ENCODE data around the gene METAP1D.
"Not testable (repeated sequence)": the region's sequence is repeated elsewhere in the genome, so short reads cannot be mapped to it uniquely, and the experiment has no call there.

Gene METAP1D

DNA sequence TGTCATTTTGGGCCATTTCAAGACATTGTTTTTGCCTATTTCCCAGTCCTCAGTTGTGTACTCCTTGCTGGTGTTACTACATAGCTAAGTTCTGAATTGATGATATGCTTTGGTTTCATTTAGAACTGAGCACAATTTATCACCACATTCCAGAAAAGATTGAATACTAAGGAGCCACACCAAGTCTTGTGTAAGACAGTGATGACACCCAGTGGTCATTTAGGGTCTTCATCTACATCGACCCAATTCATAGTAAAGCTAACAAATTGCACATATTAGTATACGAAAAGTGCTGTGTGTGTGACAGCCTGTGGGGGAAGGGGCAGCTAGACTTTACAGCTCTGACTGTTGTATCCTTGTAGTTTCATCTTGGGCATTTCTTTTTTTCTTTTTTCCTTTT is 113.9 kb downstream of the METAP1D start:
- TF ChIP-seq, protein P1, sequence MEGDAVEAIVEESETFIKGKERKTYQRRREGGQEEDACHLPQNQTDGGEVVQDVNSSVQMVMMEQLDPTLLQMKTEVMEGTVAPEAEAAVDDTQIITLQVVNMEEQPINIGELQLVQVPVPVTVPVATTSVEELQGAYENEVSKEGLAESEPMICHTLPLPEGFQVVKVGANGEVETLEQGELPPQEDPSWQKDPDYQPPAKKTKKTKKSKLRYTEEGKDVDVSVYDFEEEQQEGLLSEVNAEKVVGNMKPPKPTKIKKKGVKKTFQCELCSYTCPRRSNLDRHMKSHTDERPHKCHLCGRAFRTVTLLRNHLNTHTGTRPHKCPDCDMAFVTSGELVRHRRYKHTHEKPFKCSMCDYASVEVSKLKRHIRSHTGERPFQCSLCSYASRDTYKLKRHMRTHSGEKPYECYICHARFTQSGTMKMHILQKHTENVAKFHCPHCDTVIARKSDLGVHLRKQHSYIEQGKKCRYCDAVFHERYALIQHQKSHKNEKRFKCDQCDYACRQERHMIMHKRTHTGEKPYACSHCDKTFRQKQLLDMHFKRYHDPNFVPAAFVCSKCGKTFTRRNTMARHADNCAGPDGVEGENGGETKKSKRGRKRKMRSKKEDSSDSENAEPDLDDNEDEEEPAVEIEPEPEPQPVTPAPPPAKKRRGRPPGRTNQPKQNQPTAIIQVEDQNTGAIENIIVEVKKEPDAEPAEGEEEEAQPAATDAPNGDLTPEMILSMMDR (conservative IDR thresholded peaks at IDR 0.05; ENCODE audit: low read depth, low read length): peak; percentile 26
- DNase-seq (ENCODE audit: low read depth): no peak
- no peak overlapping the region for H3K4me3 ChIP-seq (ENCODE audit: low read length)

DNA sequence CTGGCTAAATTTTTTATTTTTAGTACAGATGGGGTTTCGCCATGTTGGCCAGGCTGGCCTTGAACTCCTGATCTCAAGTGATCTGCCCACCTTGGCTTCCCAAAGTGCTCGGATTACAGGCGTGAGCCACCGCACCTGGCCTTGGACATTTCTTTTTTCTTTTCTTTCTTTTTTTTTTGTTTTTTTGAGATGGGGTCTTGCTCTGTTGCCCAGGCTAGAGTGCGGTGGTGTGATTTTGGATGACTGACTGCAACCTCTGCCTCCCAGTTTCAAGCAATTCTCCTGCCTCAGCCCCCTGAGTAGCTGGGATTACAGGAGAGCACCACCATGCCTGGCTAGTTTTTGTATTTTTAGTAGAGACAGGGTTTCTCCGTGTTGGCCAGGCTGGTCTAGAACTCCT is 114.4 kb downstream of the METAP1D start:
- not testable (repeated sequence) for DNase-seq (ENCODE audit: low read depth); H3K4me3 ChIP-seq (ENCODE audit: low read length)

DNA sequence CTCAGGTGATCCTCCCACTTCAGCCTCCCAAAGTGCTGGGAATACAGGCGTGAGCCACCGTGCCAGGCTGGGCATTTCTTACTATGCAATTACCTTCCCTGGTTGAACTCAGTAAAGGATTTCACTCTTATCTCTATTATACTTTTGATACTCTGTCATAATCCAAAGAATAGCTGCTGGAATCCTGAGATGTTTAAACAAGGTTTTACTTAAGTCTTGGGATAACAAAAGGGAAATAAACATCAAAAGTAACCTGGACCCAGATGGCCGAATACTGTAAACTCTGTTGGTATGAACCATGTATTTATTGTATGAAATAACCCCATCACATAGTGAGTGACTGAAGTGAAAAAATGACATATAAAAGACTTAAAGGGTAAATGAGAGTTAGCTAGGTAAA is 114.8 kb downstream of the METAP1D start:
- TF ChIP-seq, protein P1 (conservative IDR thresholded peaks at IDR 0.05; ENCODE audit: low read depth, low read length): no peak
- no peak overlapping the region for H3K4me3 ChIP-seq (ENCODE audit: low read length)
- no peak for DNase-seq (ENCODE audit: low read depth)

DNA sequence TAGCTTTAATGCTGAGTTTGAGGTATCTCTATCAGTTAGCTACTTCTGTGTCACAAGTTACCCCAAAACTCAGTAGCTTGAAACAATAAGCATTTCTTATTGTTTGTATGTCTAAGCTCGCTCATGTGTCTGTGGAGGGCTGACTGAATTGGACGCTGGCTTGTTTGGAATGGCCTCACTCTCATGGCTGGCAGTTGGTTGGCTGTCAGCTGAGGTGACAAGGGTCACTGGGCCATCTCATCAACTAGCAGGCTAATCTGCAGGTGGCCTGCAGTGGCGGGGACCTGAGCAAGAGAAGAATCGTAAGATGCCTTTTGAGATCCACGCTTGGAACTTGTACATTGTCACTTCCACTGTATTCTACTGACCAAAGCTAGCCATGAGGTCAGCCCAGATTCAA is 116.4 kb downstream of the METAP1D start:
- no peak overlapping the region for H3K4me3 ChIP-seq (ENCODE audit: low read length)
- no peak for DNase-seq (ENCODE audit: low read depth)
- TF ChIP-seq, protein P1 (conservative IDR thresholded peaks at IDR 0.05; ENCODE audit: low read depth, low read length): no peak

DNA sequence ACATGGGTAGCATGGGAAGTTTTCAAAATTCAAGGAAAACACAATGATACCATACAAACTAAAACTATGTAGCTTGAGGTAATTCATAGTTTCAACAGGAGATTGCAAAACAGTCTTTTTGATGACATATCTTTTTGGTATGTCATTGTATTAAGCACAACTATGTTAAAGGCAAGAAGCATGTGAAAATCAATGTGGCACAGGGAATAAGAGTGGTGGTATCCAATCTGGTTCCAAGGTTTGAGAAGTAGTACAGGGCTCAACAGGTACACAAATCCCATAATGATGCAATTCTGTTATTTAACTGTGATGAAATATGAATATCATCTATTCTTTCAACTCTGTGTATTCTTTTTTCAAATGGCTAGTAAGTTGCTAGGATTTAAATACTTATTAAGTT is 119.3 kb downstream of the METAP1D start:
- H3K4me3 ChIP-seq (ENCODE audit: low read length): no peak overlapping the region
- TF ChIP-seq, protein P1 (conservative IDR thresholded peaks at IDR 0.05; ENCODE audit: low read depth, low read length): no peak
- DNase-seq (ENCODE audit: low read depth): no peak

DNA sequence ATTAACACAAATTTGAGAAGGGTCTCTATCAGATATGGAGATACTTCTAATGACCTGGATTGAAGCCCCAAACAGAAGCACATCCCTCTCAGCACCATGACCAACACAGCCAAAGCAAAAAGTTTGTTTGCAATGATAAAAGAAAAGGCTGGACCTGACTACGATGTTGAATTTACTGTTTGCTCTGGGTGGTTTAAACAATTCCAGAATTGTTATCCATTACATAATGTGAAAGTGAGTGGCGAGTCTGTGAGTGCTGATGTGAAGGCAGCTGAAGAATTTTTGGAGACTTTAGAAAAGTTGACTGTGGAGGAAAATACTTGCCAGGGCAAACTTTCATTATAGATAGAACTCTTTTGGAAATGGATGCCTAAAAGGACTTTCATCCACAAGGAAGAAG is 120.4 kb downstream of the METAP1D start:
- TF ChIP-seq, protein P1 (conservative IDR thresholded peaks at IDR 0.05; ENCODE audit: low read depth, low read length): no peak
- H3K4me3 ChIP-seq (ENCODE audit: low read length): no peak overlapping the region
- no peak for DNase-seq (ENCODE audit: low read depth)

DNA sequence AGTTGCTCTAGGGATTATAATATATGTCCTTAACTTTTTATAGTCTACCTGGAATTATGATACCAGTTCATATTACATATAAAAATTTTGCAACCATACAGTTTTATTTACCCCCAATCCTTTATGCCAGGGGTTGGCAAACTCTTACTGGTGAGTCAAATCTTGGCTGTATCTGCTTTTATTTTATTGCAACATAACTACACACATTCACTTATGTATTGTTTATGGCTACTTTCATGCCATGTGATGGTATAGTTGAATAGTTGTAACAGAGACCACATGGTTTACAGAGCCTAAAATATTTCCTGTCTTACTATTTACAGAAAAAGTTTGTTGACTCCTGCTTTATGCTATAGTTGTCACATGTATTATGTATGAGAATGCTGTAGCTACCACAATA is 128.7 kb downstream of the METAP1D start:
- TF ChIP-seq, protein P1 (conservative IDR thresholded peaks at IDR 0.05; ENCODE audit: low read depth, low read length): no peak
- DNase-seq (ENCODE audit: low read depth): no peak
- H3K4me3 ChIP-seq (ENCODE audit: low read length): no peak overlapping the region

DNA sequence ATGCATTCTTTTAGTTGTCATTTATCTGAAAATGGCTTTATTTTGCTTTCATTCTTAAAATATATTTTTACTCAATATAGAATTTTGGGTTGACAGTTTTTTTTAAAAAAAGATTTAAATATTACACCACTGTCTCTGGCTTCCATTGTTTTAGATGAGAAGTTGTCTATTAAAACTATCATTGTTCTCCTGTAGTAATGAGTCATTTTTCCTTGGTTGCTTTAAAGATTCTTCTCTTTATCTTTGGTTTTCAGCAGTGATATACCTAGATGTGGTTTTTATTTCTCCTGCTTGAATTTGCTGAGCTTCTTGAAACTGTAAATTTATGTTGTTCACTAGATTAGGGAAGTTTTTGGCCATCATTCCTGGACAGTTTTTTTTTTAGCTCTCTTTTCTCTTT is 129.7 kb downstream of the METAP1D start:
- no peak overlapping the region for H3K4me3 ChIP-seq (ENCODE audit: low read length)
- no peak for DNase-seq (ENCODE audit: low read depth)
- TF ChIP-seq, protein P1 (conservative IDR thresholded peaks at IDR 0.05; ENCODE audit: low read depth, low read length): no peak
